ENCODE results near the gene RPL7A. TPM values are rescaled to one million over a fixed set of nuclear protein-coding genes. Genes with fewer than 3 reads are reported as not detected.
A peak's percentile ranks its signal among the peaks of the same experiment; 100 is the strongest.

Gene RPL7A
- total RNA-seq, 2 experiments from 2014 or later: 2,867 to 2,961 TPM

- DNase-seq (ENCODE audit: low spot score): peak; percentile 62
- Histone ChIP-seq H2AFZ (ENCODE audit: low read length) (peak overlapping the region; percentile 33; the same call in 1 of the 2 replicates), H3K27ac (ENCODE audit: low read depth, low read length, poor library complexity, severe bottlenecking) (peak overlapping the region; percentile 87), H3K9me3 (ENCODE audit: low read length) (no peaks in the 10 kb centered on the region), H3K36me3 (ENCODE audit: insufficient read depth, low read length) (peaks cover 84% of the 10 kb centered on the region), H3K79me2 (ENCODE audit: insufficient read depth, low read depth, low read length) (peaks cover 50% of the 10 kb centered on the region), H3K4me2 (ENCODE audit: low read length) (peak overlapping the region; percentile 93), H3K4me3 (ENCODE audit: low read depth, low read length, poor library complexity, severe bottlenecking) (peak overlapping the region; percentile 99), H4K20me1 (ENCODE audit: insufficient read depth, low read length) (peaks cover 17% of the 10 kb centered on the region), H3K4me1 (ENCODE audit: insufficient read depth, low read length, poor library complexity, severe bottlenecking) (peaks cover 35% of the 10 kb centered on the region), H3K9me2 (ENCODE audit: insufficient read depth, low read length) (no peaks in the 10 kb centered on the region)
- no TSS peak for BruUV-seq (replicated peaks)
- CTCF ChIA-PET (ENCODE audit: unreplicated experiment): no interaction called here
- POLR2A ChIA-PET: interaction anchor here (0.7 kb wide), 1 partner anchor 12 kb away, joined by 3 read pairs; no protein-coding TSS in a partner anchor
- intact Hi-C loops (cut with micrococcal nuclease; ENCODE audit: unreplicated experiment): loop anchor here (5.0 kb wide), 1 partner anchor 70 kb away; the partner anchor contains the start of gene REXO4
- TF ChIP-seq EZH2phosphoT487 (IDR thresholded peaks at IDR 0.05; ENCODE audit: borderline replicate concordance, low read depth, low read length) (no peak), CTCF (conservative IDR thresholded peaks at IDR 0.05; ENCODE audit: low read length) (peak; percentile 48; the same call in 1 of the 2 replicates)
These were observed 468 bp upstream of the RPL7A start for GRCh38 chr9:133347515-133347984.

- DNase-seq (ENCODE audit: low spot score): peak; percentile 29
- POLR2A ChIA-PET: interaction anchor here (0.6 kb wide), 1 partner anchor 785 kb away, joined by 4 read pairs; no protein-coding TSS in a partner anchor
- no peak overlapping the region for H2AFZ ChIP-seq (ENCODE audit: low read length)
- H3K4me3 ChIP-seq (ENCODE audit: low read depth, low read length, poor library complexity, severe bottlenecking): peak overlapping the region; percentile 99
- peak overlapping the region; percentile 99 for H3K4me2 ChIP-seq (ENCODE audit: low read length)
- H3K27ac ChIP-seq (ENCODE audit: low read depth, low read length, poor library complexity, severe bottlenecking): peak overlapping the region; percentile 87
- intact Hi-C loops (cut with micrococcal nuclease; ENCODE audit: unreplicated experiment): loop anchor here (2.0 to 5.0 kb wide), 2 partner anchors 68 to 138 kb away; partner anchors contain the start of gene REXO4
- H4K20me1 ChIP-seq (ENCODE audit: insufficient read depth, low read length): peaks cover 17% of the 10 kb centered on the region
- no peaks in the 10 kb centered on the region for H3K9me2 ChIP-seq (ENCODE audit: insufficient read depth, low read length)
- TF ChIP-seq EZH2phosphoT487 (IDR thresholded peaks at IDR 0.05; ENCODE audit: borderline replicate concordance, low read depth, low read length) (no peak), CTCF (conservative IDR thresholded peaks at IDR 0.05; ENCODE audit: low read length) (no peak)
- CTCF ChIA-PET (ENCODE audit: unreplicated experiment): no interaction called here
- H3K36me3 ChIP-seq (ENCODE audit: insufficient read depth, low read length): peaks cover 84% of the 10 kb centered on the region
- H3K79me2 ChIP-seq (ENCODE audit: insufficient read depth, low read depth, low read length): peaks cover 50% of the 10 kb centered on the region
- BruUV-seq (replicated peaks): TSS peak; percentile 82
- peaks cover 43% of the 10 kb centered on the region for H3K4me1 ChIP-seq (ENCODE audit: insufficient read depth, low read length, poor library complexity, severe bottlenecking)
- no peaks in the 10 kb centered on the region for H3K9me3 ChIP-seq (ENCODE audit: low read length)
These were observed 928 bp downstream of the RPL7A start for GRCh38 chr9:133348718-133349573.

Data from OCI-LY7 (cell line).